HCT116 (cell line): Measurements from ENCODE around the gene KLHL40. TPM values are rescaled to one million over a fixed set of nuclear protein-coding genes. Genes with fewer than 3 reads are reported as not detected.

ENCODE experiments used
- ATAC-seq: fragments of 200-7000 bp; cut with Tn5 transposase; 2 replicates; pipeline ENCODE4 v1.9.1; 2020; ENCODE audit warnings: mild to moderate bottlenecking, moderate library complexity
- BruUV-seq: library from RNA; stranded (reverse); fragments of 400-500 nt; replicated peaks from 2 replicates; lab custom pipeline; 2021; lab: Mats Ljungman, UMichigan
- CTCF ChIA-PET: fragments of 300-600 bp; sonication (Branson Sonifier 250); formaldehyde crosslinking; loops from one replicate; lab custom pipeline; 2021; ENCODE audit warnings: antibody characterized with exemption; lab: Charles Lee
- POLR2A ChIA-PET: fragments of 300-600, 350-600 bp; sonication (Branson Sonifier 250); formaldehyde crosslinking; loops from one replicate; lab custom pipeline; 2021; ENCODE audit warnings: antibody characterized with exemption; lab: Charles Lee
- RAD21 ChIA-PET, 2 experiments: fragments of 300-600 bp; sonication (Branson Sonifier 250); formaldehyde crosslinking; loops; one replicate each; lab custom pipeline; 2023; ENCODE audit warnings: low total read pairs in 2 of 2; ENCODE audit not compliant: uncharacterized antibody in 2 of 2, unreplicated experiment in 2 of 2, low non-redundant PET in 1 of 2; lab: Charles Lee
- DNase-seq: peaks from one replicate; pipeline ENCODE4 v3.0.0-alpha.2; 2010; ENCODE audit warnings: low read depth, low spot score
- H2AFZ ChIP-seq: fragments of 200-600 bp; shearing (Covaris generic), sonication (generic); 2 replicates; pipeline ENCODE4 v1.6.1; 2017; ENCODE audit warnings: low read depth, mixed run types, mixed read lengths, antibody characterized with exemption, low read length; ENCODE audit not compliant: poor library complexity, severe bottlenecking
- H3K27ac ChIP-seq: 2 replicates; pipeline ENCODE4 v1.5.1; 2012; ENCODE audit warnings: low read depth, low read length
- H3K27me3 ChIP-seq: fragments of 200-600 bp; sonication (generic); 2 replicates; pipeline ENCODE4 v1.6.1; 2016; ENCODE audit warnings: mixed run types, low read length, mixed read lengths; ENCODE audit not compliant: insufficient read depth
- H3K36me3 ChIP-seq, 2 experiments: fragments of 200-500 bp in 1 of 2; fragments of 200-600 bp in 1 of 2; sonication (Bioruptor generic) in 1 of 2; sonication (generic) in 1 of 2; 2 replicates each; pipeline versions ENCODE4 v1.5.1 to v1.6.1; 2014 to 2016; ENCODE audit warnings: low read length in 2 of 2, inconsistent platforms in 1 of 2, mixed read lengths in 1 of 2, mixed run types in 1 of 2; ENCODE audit not compliant: insufficient read depth in 2 of 2, control insufficient read depth in 1 of 2
- H3K4me1 ChIP-seq, 2 experiments: fragments of 200-600 bp in 1 of 2; sonication (generic) in 1 of 2; 2 replicates each; pipeline versions ENCODE4 v1.5.1 to v1.6.1; 2012 to 2017; ENCODE audit warnings: low read length in 2 of 2, inconsistent platforms in 1 of 2, mild to moderate bottlenecking in 1 of 2, mixed read lengths in 1 of 2, mixed run types in 1 of 2, moderate library complexity in 1 of 2; ENCODE audit not compliant: insufficient read depth in 2 of 2, control insufficient read depth in 1 of 2
- H3K4me2 ChIP-seq: fragments of 200-600 bp; sonication (generic); 2 replicates; pipeline ENCODE4 v1.6.1; 2017; ENCODE audit warnings: mixed run types, low read length, mixed read lengths
- H3K4me3 ChIP-seq, 2 experiments: fragments of 200-600 bp in 1 of 2; sonication (generic) in 1 of 2; replicated peaks in 1 of 2; 2 replicates each; pipeline ENCODE4 v1.5.1; 2011 to 2016; ENCODE audit warnings: low read length in 2 of 2, control low read depth in 1 of 2, low read depth in 1 of 2, mild to moderate bottlenecking in 1 of 2, mixed read lengths in 1 of 2, mixed run types in 1 of 2
- H3K79me2 ChIP-seq: fragments of 200-600 bp; sonication (generic); 2 replicates; pipeline ENCODE4 v1.6.1; 2017; ENCODE audit warnings: mild to moderate bottlenecking, mixed run types, low read length, moderate library complexity, mixed read lengths; ENCODE audit not compliant: insufficient read depth
- H3K9ac ChIP-seq: fragments of 200-600 bp; sonication (generic); 2 replicates; pipeline ENCODE4 v1.6.1; 2016; ENCODE audit warnings: low read length, mixed read lengths
- H3K9me2 ChIP-seq: fragments of 200-600 bp; sonication (generic), shearing (Covaris generic); 2 replicates; pipeline ENCODE4 v1.6.1; 2017; ENCODE audit warnings: mixed run types, mild to moderate bottlenecking, moderate library complexity; ENCODE audit not compliant: insufficient read depth
- H3K9me3 ChIP-seq, 2 experiments: fragments of 200-500 bp in 1 of 2; fragments of 200-600 bp in 1 of 2; sonication (Bioruptor generic) in 1 of 2; sonication (generic) in 1 of 2; 2 replicates each; pipeline ENCODE4 v1.6.1; 2014 to 2017; ENCODE audit warnings: low read length in 2 of 2, mixed read lengths in 2 of 2, inconsistent platforms in 1 of 2, low read depth in 1 of 2, mild to moderate bottlenecking in 1 of 2, mixed run types in 1 of 2, moderate library complexity in 1 of 2; ENCODE audit not compliant: control insufficient read depth in 1 of 2, insufficient read depth in 1 of 2
- H4K20me1 ChIP-seq: fragments of 200-600 bp; sonication (generic), shearing (Covaris generic); 2 replicates; pipeline ENCODE4 v1.6.1; 2017; ENCODE audit warnings: mixed run types, mild to moderate bottlenecking, moderate library complexity; ENCODE audit not compliant: insufficient read depth
- CBX3 ChIP-seq: IDR thresholded peaks from 2 replicates; pipeline ENCODE4 v1.6.1; 2012; ENCODE audit warnings: low read depth
- CTCF ChIP-seq, 3 experiments: fragments of 200-600 bp in 1 of 3; sonication (generic) in 1 of 3; IDR thresholded peaks in 2 of 3; conservative IDR thresholded peaks in 1 of 3; 2 replicates each; pipeline ENCODE4 v1.5.1; 2012 to 2017; ENCODE audit warnings: low read depth in 2 of 3, low read length in 2 of 3, antibody characterized with exemption in 1 of 3, borderline replicate concordance in 1 of 3, control low read depth in 1 of 3, mild to moderate bottlenecking in 1 of 3, mixed read lengths in 1 of 3, mixed run types in 1 of 3, moderate library complexity in 1 of 3; ENCODE audit not compliant: insufficient read depth in 1 of 3
- EGR1 ChIP-seq: IDR thresholded peaks from 2 replicates; pipeline ENCODE4 v1.6.1; 2012; ENCODE audit warnings: low read depth
- ELF1 ChIP-seq: IDR thresholded peaks from 2 replicates; pipeline ENCODE4 v1.6.1; 2012; ENCODE audit warnings: low read depth, borderline replicate concordance
- EZH2phosphoT487 ChIP-seq: fragments of 200-600 bp; IDR thresholded peaks from 2 replicates; pipeline ENCODE4 v1.6.1; 2018; ENCODE audit warnings: antibody characterized with exemption, borderline replicate concordance
- JUND ChIP-seq: IDR thresholded peaks from 2 replicates; pipeline ENCODE4 v1.6.1; 2012
- MAX ChIP-seq: IDR thresholded peaks from 2 replicates; pipeline ENCODE4 v1.6.1; 2012
- POLR2A ChIP-seq: IDR thresholded peaks from 2 replicates; pipeline ENCODE4 v1.7.0; 2011; ENCODE audit warnings: borderline replicate concordance; ENCODE audit not compliant: insufficient read depth, insufficient read length; ENCODE audit errors: extremely low read depth
- RAD21 ChIP-seq: IDR thresholded peaks from 2 replicates; pipeline ENCODE4 v1.6.1; 2012; ENCODE audit warnings: low read depth, mild to moderate bottlenecking
- SIN3A ChIP-seq: IDR thresholded peaks from 2 replicates; pipeline ENCODE4 v1.6.1; 2012; ENCODE audit warnings: low read depth
- SP1 ChIP-seq: IDR thresholded peaks from 2 replicates; pipeline ENCODE4 v1.6.1; 2012; ENCODE audit warnings: low read depth
- YY1 ChIP-seq: IDR thresholded peaks from 2 replicates; pipeline ENCODE4 v1.6.1; 2011; ENCODE audit warnings: low read length, low read depth, moderate library complexity, mild to moderate bottlenecking; ENCODE audit not compliant: insufficient replicate concordance; ENCODE audit errors: extremely low read depth
- ZBTB33 ChIP-seq: IDR thresholded peaks from 2 replicates; pipeline ENCODE4 v1.6.1; 2011; ENCODE audit warnings: mild to moderate bottlenecking, low read length, moderate library complexity; ENCODE audit not compliant: insufficient replicate concordance; ENCODE audit errors: extremely low read depth
- ZFX ChIP-seq: fragments of 450-650 bp; IDR thresholded peaks from 2 replicates; pipeline ENCODE4 v1.6.1; 2017
- intact Hi-C: fragments of 100-400 bp; cut with micrococcal nuclease; formaldehyde crosslinking; loops from 2 replicates; pipeline ENCODE4 v1.10.0; 2022
- total RNA-seq: library from RNA; stranded (reverse); gene quantifications from one replicate; pipeline ENCODE4 v1.2.1, GENCODE V29; 2021; ENCODE audit not compliant: unreplicated experiment

KLHL40 gene
- total RNA-seq, 1 experiment from 2014 or later = not detected

GRCh38 chr3:42710323-42711021 lies 25.1 kb downstream of the KLHL40 start:
- Histone ChIP-seq H3K4me3 (no peak overlapping the region), H3K36me3 (no peaks in the 10 kb centered on the region), H3K9me3 (no peaks in the 10 kb centered on the region), H3K27me3 (no peaks in the 10 kb centered on the region), H3K4me1 (no peaks in the 10 kb centered on the region), H2AFZ (no peak overlapping the region), H3K9me2 (no peaks in the 10 kb centered on the region), H4K20me1 (no peaks in the 10 kb centered on the region), H3K27ac (no peak overlapping the region), H3K9ac (no peak overlapping the region), H3K4me2 (no peak overlapping the region), H3K79me2 (no peaks in the 10 kb centered on the region)
- no peak for TF ChIP-seq SIN3A
- no peak for TF ChIP-seq CBX3
- TF ChIP-seq CTCF (IDR thresholded peaks at IDR 0.05 in 2 of 3, conservative IDR thresholded peaks at IDR 0.05 in 1 of 3; ENCODE audit: borderline replicate concordance in 1 of 3, insufficient read depth in 1 of 3, low read depth in 2 of 3, low read length in 2 of 3) = no peak
- TF ChIP-seq YY1 = no peak
- TF ChIP-seq EGR1 = no peak
- TF ChIP-seq JUND = no peak
- no peak for TF ChIP-seq SP1
- TF ChIP-seq ZFX = no peak
- no peak for TF ChIP-seq MAX
- no peak for TF ChIP-seq ZBTB33
- no peak for TF ChIP-seq EZH2phosphoT487
- no peak for TF ChIP-seq ELF1
- TF ChIP-seq POLR2A = no peak
- TF ChIP-seq RAD21 = no peak
- ChIA-PET POLR2A (interaction anchor here (1.1 kb wide), 1 partner anchor 13 kb away, joined by 3 read pairs; no protein-coding TSS in a partner anchor), CTCF (no interaction called here), RAD21 (no interaction called here)
- DNase-seq (no peak), ATAC-seq (no peak)
- intact Hi-C loops = no loop called here
- no TSS peak for BruUV-seq
